NT2/D1 (cell line): ENCODE data around the gene PTTG1IP2.

Source experiments
- SUZ12 ChIP-seq: IDR thresholded peaks from 2 replicates; pipeline ENCODE4 v1.6.1; 2011; ENCODE audit not compliant: insufficient read length, insufficient read depth; ENCODE audit errors: extremely low read depth
- YY1 ChIP-seq: IDR thresholded peaks from 2 replicates; pipeline ENCODE4 v1.6.1; 2011; ENCODE audit not compliant: insufficient read length, insufficient read depth

GRCh38 chr7:90433221-90433620 is 36.2 kb upstream of the PTTG1IP2 start:
- TF ChIP-seq SUZ12 (no peak), YY1 (no peak)
